RPMI8226 (cell line): ENCODE results near the gene MCUR1.
"Not testable (repeated sequence)": the region's sequence is repeated elsewhere in the genome, so short reads cannot be mapped to it uniquely, and the experiment has no call there.

Source experiments
- DNase-seq: peaks from one replicate; pipeline ENCODE4 v3.0.0-alpha.2; 2015

The MCUR1 gene

DNA sequence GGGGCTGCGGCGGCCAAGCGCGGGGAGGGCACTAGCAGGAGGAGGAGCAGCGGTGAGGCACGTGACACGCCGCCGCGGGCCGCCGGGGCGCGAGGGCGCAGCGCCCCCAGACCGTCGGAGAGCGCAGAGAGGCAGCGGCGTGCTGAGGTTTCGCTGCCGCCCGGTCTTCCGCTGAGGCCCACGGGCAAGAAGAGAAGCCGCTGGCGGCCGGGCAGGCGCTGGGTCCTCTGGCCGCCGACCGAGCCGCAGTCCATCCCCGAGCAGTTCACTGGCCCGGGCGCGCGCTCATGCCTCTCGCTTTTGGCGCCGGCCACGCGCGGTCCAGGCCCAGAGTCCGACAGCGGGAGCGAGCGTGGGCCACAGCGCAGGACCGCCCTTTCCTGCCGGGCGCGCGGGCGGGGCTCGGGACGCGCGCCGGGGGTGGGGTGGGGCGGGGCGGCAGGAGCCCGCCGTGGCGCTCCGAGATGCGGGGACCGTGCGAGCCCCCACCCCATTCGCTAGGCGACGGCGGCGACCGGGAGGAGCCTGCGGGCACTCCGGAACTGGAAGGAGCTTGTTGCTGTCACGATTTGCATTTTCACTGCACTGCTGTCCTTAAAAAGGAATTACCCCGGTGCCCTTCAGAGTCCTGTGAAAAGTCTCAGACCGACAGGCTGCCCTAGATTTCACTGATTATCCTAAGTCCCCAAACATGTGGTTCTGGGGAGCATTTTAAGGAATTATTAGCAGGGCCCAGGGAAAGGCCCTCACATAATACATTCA is at the start of gene MCUR1:
Gene MCUR1 (minus strand): TSS at position 382 of the 762 bp plus-strand sequence. CDS start 128 bp downstream, at position 254.
- DNase-seq: peak; percentile 98

DNA sequence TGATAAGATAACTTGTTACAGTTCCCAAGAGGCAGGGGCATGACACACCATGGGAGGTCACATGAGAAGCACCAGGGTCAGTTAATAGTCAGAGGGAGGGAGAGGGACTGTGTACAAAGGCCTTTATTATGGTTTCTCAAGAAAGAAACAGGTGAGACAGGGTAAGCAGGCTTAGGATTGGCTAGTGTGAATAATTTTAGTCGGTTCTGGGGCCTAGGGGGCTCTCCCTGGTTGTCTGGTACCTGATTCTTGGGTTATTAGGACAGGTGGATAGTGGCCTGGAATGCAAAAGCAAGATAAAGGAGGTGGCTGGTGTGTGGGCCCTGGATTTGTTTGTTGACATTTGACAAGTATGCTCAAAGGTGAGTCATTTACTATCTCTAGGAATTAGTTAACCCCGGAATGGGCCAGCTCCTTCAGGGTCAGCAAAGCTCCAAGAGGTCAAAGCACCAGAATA is 49.4 kb upstream of the MCUR1 start:
- no peak for DNase-seq

DNA sequence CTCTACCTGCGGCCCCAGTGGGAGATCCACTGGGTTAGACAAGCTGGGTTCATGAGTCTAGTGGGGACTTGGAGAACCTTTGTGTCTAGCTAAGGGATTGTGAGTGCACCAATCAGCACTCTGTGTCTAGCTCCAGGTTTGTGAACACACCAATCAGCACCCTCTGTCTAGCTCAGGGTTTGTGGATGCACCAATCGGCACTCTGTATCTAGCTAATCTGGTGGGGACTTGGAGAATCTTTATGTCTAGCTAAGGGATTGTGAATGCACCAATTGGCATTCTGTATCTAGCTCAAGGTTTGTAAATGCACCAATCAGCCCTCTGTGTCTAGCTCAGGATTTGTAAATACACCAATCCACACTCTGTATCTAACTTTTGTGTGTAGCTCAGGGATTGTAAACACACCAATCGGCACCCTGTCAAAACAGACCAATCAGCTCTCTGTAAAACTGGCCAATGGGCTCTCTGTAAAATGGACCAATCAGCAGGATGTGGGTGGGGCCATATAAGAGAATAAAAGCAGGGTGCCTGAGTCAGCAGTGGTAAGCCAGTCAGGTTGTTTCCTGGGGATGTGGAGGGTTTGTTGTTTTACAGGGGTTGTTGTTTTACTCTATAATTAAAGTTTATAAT is 46.3 kb upstream of the MCUR1 start:
- DNase-seq: not testable (repeated sequence)

DNA sequence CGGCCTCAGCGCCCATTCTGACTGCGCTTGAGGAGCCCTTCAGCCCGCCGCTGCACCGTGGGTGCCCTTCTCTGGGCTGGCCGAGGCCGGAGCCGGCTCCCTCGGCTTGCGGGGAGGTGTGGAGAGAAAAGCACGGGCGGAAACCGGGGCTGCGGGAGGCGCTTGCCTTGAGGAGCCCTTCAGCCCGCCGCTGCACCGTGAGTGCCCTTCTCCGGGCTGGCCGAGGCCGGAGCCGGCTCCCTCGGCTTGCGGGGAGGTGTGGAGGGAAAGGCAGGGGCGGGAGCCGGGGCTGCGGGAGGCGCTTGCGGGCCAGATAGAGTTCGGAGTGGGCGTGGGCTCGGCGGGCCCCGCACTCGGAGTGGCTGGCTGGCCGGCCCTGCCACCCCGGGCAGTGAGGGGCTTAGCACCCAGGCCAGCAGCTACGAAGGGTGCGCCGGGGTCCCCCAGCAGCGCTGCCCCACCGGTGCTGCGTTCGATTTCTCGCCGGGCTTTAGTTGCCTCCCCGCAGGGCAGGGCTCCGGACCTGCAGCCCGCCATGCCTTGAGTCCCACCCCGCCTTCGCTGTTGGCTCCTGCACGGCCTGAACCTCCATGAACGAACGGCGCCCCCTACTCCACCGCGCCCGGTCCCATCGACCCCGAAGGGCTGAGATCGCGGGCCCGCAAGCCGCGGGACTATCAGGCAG is 45.7 kb upstream of the MCUR1 start:
- DNase-seq: no peak

DNA sequence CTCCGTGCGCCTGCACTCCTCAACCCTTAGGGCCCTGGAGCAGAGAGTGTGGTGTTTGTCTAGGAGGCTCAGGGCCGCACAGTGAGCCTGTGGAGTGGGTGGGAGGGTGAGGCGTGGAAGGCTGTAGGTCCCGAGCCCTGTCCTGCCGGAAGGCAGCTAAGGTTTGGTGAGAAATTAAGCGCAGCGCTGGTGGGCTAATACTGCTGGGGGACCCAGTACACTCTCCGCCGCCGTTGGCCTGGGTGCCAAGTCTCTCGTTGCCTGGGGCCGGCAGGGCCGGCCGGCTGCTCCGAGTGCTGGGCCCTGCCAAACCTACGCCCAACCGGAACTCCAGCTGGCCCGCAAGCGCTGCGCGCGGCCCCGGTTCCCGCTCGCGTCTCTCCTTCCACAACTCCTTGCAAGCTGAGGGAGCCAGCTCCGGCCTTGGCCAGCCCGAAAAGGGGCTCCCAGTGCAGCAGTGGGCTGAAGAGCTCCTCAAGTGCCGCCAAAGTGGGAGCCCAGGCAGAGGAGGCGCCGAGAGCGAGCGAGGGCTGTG is 40.4 kb upstream of the MCUR1 start:
- no peak for DNase-seq

GRCh38 chr6:13853871-13854270 is 39.5 kb upstream of the MCUR1 start:
- no peak for DNase-seq

- no peak for DNase-seq
These were observed 37.4 kb upstream of the MCUR1 start for GRCh38 chr6:13851803-13852202.

GRCh38 chr6:13851330-13851729 is 37.0 kb upstream of the MCUR1 start:
- DNase-seq: no peak

DNA sequence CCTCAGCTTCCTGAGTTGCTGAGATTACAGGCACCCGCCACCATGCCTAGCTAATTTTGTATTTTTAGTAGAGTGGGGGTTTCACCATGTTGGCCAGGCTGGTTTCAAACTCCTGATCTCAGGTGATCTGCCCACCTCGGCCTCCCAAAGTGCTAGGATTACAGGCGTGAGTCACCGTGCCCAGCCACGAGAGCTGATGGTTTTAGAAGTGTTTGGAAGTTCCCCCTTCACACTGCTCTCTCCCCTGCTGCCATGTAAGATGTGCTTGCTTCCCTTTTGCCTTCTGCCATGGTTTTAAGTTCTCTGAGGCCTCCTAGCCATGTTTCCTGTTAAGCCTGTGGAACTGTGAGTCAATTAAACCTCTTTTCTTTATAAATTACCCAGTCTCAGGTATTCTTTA is 36.3 kb upstream of the MCUR1 start:
- not testable (repeated sequence) for DNase-seq

GRCh38 chr6:13848522-13849150 is 34.3 kb upstream of the MCUR1 start:
- DNase-seq: no peak

- no peak for DNase-seq
These were observed 33.1 kb upstream of the MCUR1 start for GRCh38 chr6:13847326-13848050.

- DNase-seq: peak; percentile 42
These were observed 32.5 kb upstream of the MCUR1 start for GRCh38 chr6:13846841-13847240.

- DNase-seq: no peak
These were observed 27.6 kb upstream of the MCUR1 start for GRCh38 chr6:13841936-13842335.

DNA sequence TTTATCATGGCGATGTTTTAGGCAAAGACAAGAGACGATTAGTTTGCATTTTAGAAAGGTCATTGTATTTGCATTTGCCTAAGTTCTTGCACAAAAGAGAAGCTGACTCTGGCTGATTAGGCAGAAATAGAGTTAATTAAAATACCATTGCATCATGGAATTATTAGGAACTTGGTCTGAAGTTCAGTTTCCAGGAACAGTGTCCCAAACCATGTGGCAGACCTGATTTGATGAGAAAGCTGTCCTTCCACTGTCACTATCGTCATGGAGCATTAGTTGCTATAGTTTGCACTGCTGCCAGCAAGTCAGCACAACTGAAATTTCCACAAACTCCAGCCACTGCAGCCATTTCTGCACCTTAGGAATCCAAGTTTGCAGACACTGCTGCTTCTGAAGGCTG is 24.3 kb upstream of the MCUR1 start:
- DNase-seq: no peak

- DNase-seq: no peak
These were observed 21.8 kb upstream of the MCUR1 start for GRCh38 chr6:13836170-13836569.

GRCh38 chr6:13834790-13835189 is 20.4 kb upstream of the MCUR1 start:
- no peak for DNase-seq

DNA sequence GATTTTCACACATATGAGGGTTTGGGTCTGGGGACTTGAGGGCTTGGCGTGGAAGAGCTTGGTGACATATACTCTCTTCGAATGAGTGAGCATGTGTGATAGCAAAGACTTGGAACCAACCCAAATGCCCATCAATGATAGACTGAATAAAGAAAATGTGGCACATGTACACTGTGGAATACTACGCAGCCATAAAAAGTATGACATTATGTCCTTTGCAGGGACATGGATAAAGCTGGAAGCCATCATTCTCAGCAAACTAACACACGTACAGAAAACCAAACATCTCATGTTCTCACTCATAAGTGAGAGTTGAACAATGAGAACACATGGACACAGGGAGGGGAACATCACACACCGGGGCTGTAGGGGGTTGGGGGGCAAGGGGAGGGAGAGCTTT is 19.7 kb upstream of the MCUR1 start:
- not testable (repeated sequence) for DNase-seq

GRCh38 chr6:13832778-13833177 is 18.4 kb upstream of the MCUR1 start:
- no peak for DNase-seq

DNA sequence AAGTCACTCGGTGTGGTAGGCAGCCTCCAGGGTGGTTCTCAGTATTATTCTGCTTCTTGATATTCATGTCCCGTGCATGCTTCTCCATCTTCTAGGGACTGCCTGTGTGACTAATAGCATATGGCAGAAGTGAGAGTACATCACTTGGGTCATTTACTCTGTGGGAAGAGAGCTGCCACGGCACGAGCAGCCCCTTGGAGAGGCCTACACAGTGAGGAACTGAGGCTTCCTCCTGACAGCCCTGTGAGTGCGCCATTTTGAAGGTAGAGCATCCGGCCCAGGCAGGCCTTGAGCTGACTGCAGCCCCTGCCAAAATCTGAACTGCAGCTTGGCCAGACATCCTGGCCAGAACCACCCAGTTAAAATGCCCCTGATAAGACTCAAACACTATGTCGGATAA is 17.3 kb upstream of the MCUR1 start:
- no peak for DNase-seq

DNA sequence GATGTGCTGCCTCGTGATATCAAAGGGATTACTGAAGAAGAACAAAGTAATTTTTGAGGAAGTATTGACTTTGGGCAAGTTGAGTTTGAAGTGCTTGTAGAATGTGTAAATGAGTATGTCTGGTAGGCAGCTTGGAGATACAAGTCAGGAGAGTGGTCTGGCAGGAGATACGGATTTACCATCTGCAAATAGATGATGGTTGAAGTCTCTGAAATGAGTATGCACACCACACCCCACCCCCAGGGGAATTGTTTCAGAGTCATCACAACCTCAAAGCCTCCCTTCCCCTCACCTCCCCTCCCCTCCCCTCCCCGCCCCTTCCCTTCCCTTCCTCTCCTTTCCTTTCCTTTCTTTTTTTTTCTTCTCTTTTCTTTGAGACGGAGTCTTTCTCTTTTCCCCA is 16.4 kb upstream of the MCUR1 start:
- no peak for DNase-seq

DNA sequence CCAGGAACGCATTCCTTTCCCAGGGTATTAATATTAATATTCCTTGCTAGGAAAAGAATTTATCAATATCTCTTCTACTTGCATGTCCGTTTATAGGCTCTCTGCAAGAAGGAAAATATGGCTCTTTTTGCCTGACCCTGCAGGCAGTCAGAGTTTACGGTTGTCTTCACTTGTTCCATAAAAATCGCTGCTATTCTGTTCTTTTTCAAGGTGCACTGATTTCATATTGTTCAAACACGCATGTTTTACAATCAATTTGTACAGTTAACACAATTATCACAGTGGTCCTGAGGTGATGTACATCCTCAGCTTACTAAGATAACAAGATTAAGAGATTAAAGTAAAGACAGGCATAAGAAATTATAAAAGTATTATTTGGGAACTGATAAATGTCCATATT is 15.1 kb upstream of the MCUR1 start:
- not testable (repeated sequence) for DNase-seq

DNA sequence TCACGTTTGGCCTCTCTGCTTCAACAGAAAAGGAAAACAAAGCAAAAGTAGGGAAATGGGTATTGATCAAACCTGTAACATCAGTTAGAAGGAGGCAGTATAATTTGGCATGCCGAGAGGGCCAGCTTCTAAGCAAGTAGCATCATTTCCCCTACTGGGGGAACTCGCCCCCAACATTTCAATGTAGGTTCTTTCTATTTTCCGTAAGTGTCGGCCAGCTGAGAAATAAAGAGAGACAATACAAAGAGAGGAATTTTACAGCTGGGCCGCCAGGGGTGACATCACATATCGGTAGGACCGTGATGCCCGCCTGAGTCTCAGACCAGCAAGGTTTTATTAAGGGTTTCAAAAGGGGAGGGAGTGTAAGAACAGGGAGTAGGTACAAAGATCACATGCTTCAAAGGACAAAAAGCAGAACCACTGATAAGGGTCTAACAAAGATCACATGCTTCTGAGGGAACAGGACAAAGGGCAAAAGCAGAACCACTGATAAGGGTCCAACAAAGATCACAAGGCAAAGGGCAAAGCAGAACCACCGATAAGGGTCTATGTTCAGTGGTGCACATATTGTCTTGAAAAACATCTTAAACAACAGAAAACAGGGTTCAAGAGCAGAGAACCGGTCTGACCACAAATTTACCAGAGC is 14.4 kb upstream of the MCUR1 start:
- DNase-seq: not testable (repeated sequence)
